Neural cell (in vitro differentiated cells): ENCODE results near the gene HS6ST2. TPM values are rescaled to one million over a fixed set of nuclear protein-coding genes. Genes with fewer than 3 reads are reported as not detected.
"Not testable (repeated sequence)": the region's sequence is repeated elsewhere in the genome, so short reads cannot be mapped to it uniquely, and the experiment has no call there.

Experiments
- H2AFZ ChIP-seq: fragments of 200-600, 300-800 bp; sonication (generic), shearing (Covaris generic); 2 replicates; pipeline ENCODE4 v1.6.0; 2014; ENCODE audit warnings: low read depth, mild to moderate bottlenecking, antibody characterized with exemption, low read length, moderate library complexity
- H3F3A ChIP-seq: fragments of 200-600 bp; shearing (Covaris generic); 2 replicates; pipeline ENCODE4 v1.6.1; 2016; ENCODE audit warnings: mild to moderate bottlenecking, moderate library complexity, mixed read lengths, antibody characterized with exemption, low read length; ENCODE audit not compliant: insufficient read depth, poor library complexity, severe bottlenecking
- H3K27ac ChIP-seq: fragments of 200-600, 300-800 bp; sonication (generic), shearing (Covaris generic); 2 replicates; pipeline ENCODE4 v1.5.1; 2014; ENCODE audit warnings: mild to moderate bottlenecking, low read length, moderate library complexity
- H3K27me3 ChIP-seq: fragments of 300-800, 200-600 bp; sonication (generic), shearing (Covaris generic); 2 replicates; pipeline ENCODE4 v1.6.0; 2014; ENCODE audit warnings: mild to moderate bottlenecking, low read depth, low read length, moderate library complexity; ENCODE audit not compliant: insufficient read depth
- H3K36me3 ChIP-seq: fragments of 300-800, 200-600 bp; sonication (generic), shearing (Covaris generic); 2 replicates; pipeline ENCODE4 v1.5.1; 2014; ENCODE audit warnings: mild to moderate bottlenecking, antibody characterized with exemption, low read length, moderate library complexity; ENCODE audit not compliant: insufficient read depth
- H3K4me2 ChIP-seq: fragments of 300-800, 200-600 bp; sonication (generic), shearing (Covaris generic); 2 replicates; pipeline ENCODE4 v1.6.0; 2014; ENCODE audit warnings: mild to moderate bottlenecking, low read length
- H3K4me3 ChIP-seq: fragments of 300-800, 200-600 bp; sonication (generic), shearing (Covaris generic); 2 replicates; pipeline ENCODE4 v1.5.1; 2014; ENCODE audit warnings: mild to moderate bottlenecking, low read length, moderate library complexity
- H3K79me2 ChIP-seq: fragments of 200-600 bp; shearing (Covaris generic); replicated peaks from 2 replicates; pipeline ENCODE4 v1.6.0; 2014; ENCODE audit warnings: mild to moderate bottlenecking, low read length, moderate library complexity; ENCODE audit not compliant: insufficient read depth
- H3K9ac ChIP-seq: fragments of 300-800, 200-600 bp; sonication (generic), shearing (Covaris generic); 2 replicates; pipeline ENCODE4 v1.6.1; 2016; ENCODE audit warnings: mild to moderate bottlenecking, low read length, mixed read lengths
- H3K9me2 ChIP-seq: fragments of 200-600 bp; shearing (Covaris generic); 2 replicates; pipeline ENCODE4 v1.6.1; 2016; ENCODE audit warnings: mild to moderate bottlenecking, low read length, mixed read lengths; ENCODE audit not compliant: insufficient read depth
- H3K9me3 ChIP-seq: fragments of 200-600, 300-800 bp; sonication (generic), shearing (Covaris generic); 2 replicates; pipeline ENCODE4 v1.6.1; 2016; ENCODE audit warnings: mild to moderate bottlenecking, mixed run types, low read length, moderate library complexity, mixed read lengths
- H4K20me1 ChIP-seq: fragments of 200-600 bp; shearing (Covaris generic); 2 replicates; pipeline ENCODE4 v1.6.1; 2016; ENCODE audit warnings: mild to moderate bottlenecking, mixed run types; ENCODE audit not compliant: insufficient read depth
- EP300 ChIP-seq: fragments of 450-650 bp; conservative IDR thresholded peaks from 2 replicates; pipeline ENCODE4 v1.6.1; 2014; ENCODE audit warnings: antibody characterized with exemption, mild to moderate bottlenecking, moderate library complexity; ENCODE audit not compliant: poor library complexity, severe bottlenecking
- EZH2 ChIP-seq: fragments of 200-600, 300-800 bp; shearing (Covaris generic), sonication (generic); IDR thresholded peaks from 2 replicates; pipeline ENCODE4 v1.6.1; 2014; ENCODE audit warnings: antibody characterized with exemption, low read length, borderline replicate concordance, mild to moderate bottlenecking; ENCODE audit not compliant: insufficient read depth, poor library complexity, severe bottlenecking
- MXI1 ChIP-seq: fragments of 450-650 bp; conservative IDR thresholded peaks from 2 replicates; pipeline ENCODE4 v1.6.1; 2014; ENCODE audit warnings: antibody characterized with exemption, mild to moderate bottlenecking; ENCODE audit not compliant: poor library complexity, severe bottlenecking
- POLR2AphosphoS5 ChIP-seq: IDR thresholded peaks from 2 replicates; pipeline ENCODE4 v1.6.1; 2012
- RAD21 ChIP-seq: fragments of 450-650 bp; conservative IDR thresholded peaks from 2 replicates; pipeline ENCODE4 v1.6.1; 2014; ENCODE audit warnings: antibody characterized with exemption, mild to moderate bottlenecking, moderate library complexity
- SMC3 ChIP-seq: fragments of 450-650 bp; conservative IDR thresholded peaks from 2 replicates; pipeline ENCODE4 v1.6.1; 2014; ENCODE audit warnings: antibody characterized with exemption, mild to moderate bottlenecking, moderate library complexity; ENCODE audit not compliant: poor library complexity
- TAF1 ChIP-seq: IDR thresholded peaks from 2 replicates; pipeline ENCODE4 v1.6.1; 2012; ENCODE audit warnings: low read depth
- polyA plus RNA-seq: library from polyadenylated mRNA; depleted of rRNA; stranded (reverse); fragments of >200 nt; gene quantifications from 2 replicates; pipeline ENCODE4 v1.2.3, GENCODE V29; 2014
- TF ChIP-seq, protein P1 (sequence below): fragments of 450-650 bp; IDR thresholded peaks from 2 replicates; pipeline ENCODE4 v1.5.1; 2014; ENCODE audit warnings: antibody characterized with exemption, mild to moderate bottlenecking, moderate library complexity; ENCODE audit not compliant: poor library complexity, severe bottlenecking
- TF ChIP-seq, protein P2 (sequence below): IDR thresholded peaks from 2 replicates; pipeline ENCODE4 v1.6.1; 2012; ENCODE audit warnings: borderline replicate concordance

The HS6ST2 gene
- polyA plus RNA-seq, 1 donor from 2014 or later: 43.0 TPM

DNA sequence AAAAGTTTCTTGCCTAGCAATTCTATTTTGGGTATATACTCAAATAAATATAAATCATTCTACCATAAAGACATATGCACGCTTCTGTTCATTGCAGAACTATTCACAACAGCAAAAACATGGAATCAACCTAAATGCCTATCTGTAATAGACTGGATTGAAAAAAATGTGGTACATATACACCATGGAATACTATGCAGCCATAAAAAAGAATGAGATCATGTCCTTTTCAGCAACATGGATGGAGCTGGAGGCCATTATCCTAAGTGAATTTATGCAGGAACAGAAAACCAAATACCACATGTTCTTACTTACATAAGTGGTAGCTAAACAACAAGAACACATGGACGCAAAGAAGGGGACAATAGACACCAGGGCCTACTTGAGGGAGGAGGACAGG is 21.6 kb upstream of the HS6ST2 start:
- H2AFZ ChIP-seq, H3K9me2 ChIP-seq, H3F3A ChIP-seq, H3K27ac ChIP-seq, H3K9ac ChIP-seq, H3K4me2 ChIP-seq, H3K4me3 ChIP-seq, H3K36me3 ChIP-seq, H3K27me3 ChIP-seq, H3K9me3 ChIP-seq, H3K79me2 ChIP-seq, H4K20me1 ChIP-seq: not testable (repeated sequence)

DNA sequence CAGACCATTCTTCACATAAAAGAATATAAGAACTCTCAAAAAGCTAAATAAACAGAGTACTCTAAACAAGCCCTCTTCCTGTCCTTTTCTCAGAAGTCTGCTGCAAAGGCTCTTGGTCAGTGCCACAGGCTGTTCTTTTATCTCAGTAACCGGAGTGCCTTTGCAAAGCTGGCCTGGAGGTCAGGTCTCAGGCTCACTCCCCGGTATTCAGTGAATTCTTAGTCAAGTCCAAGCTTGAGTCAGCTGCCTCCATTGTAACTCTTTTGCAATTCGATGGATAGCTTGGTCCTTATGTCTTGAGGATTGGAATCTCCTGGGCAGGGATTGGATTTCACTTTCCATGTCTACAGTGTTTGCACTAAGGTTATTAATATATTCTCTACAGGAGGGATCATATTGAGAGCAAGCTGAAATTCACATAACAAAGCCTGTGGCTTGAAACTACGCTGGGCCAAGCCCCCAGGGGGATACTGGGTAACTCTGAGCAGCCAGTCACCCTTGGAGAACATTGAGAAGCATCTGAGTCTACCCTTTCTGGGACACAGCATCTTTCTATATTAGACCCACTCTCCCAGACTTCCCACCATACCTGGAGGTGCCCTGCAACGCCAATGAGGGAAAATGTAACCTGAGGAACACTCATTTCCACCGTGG is 10.0 kb upstream of the HS6ST2 start:
- no peaks in the 10 kb centered on the region for H3F3A ChIP-seq
- H3K9ac ChIP-seq: no peak overlapping the region
- no peaks in the 10 kb centered on the region for H3K36me3 ChIP-seq
- no peaks in the 10 kb centered on the region for H3K9me3 ChIP-seq
- H3K27ac ChIP-seq: no peak overlapping the region
- no peak overlapping the region for H3K4me2 ChIP-seq
- no peak overlapping the region for H2AFZ ChIP-seq
- no peaks in the 10 kb centered on the region for H3K79me2 ChIP-seq
- no peaks in the 10 kb centered on the region for H3K9me2 ChIP-seq
- no peaks in the 10 kb centered on the region for H4K20me1 ChIP-seq
- no peaks in the 10 kb centered on the region for H3K27me3 ChIP-seq
- H3K4me3 ChIP-seq: no peak overlapping the region
- TF ChIP-seq MXI1 (no peak), RAD21 (no peak), EZH2 (no peak), TAF1 (no peak), EP300 (no peak), SMC3 (no peak), POLR2AphosphoS5 (no peak)
- TF ChIP-seq, protein P1, sequence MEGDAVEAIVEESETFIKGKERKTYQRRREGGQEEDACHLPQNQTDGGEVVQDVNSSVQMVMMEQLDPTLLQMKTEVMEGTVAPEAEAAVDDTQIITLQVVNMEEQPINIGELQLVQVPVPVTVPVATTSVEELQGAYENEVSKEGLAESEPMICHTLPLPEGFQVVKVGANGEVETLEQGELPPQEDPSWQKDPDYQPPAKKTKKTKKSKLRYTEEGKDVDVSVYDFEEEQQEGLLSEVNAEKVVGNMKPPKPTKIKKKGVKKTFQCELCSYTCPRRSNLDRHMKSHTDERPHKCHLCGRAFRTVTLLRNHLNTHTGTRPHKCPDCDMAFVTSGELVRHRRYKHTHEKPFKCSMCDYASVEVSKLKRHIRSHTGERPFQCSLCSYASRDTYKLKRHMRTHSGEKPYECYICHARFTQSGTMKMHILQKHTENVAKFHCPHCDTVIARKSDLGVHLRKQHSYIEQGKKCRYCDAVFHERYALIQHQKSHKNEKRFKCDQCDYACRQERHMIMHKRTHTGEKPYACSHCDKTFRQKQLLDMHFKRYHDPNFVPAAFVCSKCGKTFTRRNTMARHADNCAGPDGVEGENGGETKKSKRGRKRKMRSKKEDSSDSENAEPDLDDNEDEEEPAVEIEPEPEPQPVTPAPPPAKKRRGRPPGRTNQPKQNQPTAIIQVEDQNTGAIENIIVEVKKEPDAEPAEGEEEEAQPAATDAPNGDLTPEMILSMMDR: no peak
- TF ChIP-seq, protein P2, sequence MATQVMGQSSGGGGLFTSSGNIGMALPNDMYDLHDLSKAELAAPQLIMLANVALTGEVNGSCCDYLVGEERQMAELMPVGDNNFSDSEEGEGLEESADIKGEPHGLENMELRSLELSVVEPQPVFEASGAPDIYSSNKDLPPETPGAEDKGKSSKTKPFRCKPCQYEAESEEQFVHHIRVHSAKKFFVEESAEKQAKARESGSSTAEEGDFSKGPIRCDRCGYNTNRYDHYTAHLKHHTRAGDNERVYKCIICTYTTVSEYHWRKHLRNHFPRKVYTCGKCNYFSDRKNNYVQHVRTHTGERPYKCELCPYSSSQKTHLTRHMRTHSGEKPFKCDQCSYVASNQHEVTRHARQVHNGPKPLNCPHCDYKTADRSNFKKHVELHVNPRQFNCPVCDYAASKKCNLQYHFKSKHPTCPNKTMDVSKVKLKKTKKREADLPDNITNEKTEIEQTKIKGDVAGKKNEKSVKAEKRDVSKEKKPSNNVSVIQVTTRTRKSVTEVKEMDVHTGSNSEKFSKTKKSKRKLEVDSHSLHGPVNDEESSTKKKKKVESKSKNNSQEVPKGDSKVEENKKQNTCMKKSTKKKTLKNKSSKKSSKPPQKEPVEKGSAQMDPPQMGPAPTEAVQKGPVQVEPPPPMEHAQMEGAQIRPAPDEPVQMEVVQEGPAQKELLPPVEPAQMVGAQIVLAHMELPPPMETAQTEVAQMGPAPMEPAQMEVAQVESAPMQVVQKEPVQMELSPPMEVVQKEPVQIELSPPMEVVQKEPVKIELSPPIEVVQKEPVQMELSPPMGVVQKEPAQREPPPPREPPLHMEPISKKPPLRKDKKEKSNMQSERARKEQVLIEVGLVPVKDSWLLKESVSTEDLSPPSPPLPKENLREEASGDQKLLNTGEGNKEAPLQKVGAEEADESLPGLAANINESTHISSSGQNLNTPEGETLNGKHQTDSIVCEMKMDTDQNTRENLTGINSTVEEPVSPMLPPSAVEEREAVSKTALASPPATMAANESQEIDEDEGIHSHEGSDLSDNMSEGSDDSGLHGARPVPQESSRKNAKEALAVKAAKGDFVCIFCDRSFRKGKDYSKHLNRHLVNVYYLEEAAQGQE: no peak

DNA sequence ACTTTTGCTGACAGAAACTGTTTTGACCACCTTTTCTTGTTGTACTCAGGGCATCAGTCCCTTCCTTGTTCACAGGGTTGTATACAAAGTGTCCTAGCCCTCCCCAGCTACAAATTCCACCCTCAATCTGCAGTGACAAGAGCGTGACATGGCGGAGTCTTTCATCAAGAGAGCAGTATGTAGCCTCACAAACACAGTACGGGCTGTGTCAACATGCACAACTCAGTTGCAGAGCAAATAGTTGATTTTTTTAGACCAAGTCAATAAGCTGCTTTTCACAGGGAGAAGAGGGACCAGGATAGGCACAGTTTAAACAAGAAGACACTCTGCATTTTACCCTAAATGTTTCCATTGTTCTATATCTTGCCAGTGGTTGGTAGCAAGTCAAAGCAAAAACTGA is 8.6 kb upstream of the HS6ST2 start:
- Histone ChIP-seq H2AFZ (no peak overlapping the region), H3K9me2 (no peaks in the 10 kb centered on the region), H3F3A (no peaks in the 10 kb centered on the region), H3K4me3 (no peak overlapping the region), H3K79me2 (no peaks in the 10 kb centered on the region), H3K4me2 (no peak overlapping the region), H4K20me1 (no peaks in the 10 kb centered on the region), H3K9me3 (no peaks in the 10 kb centered on the region), H3K27me3 (no peaks in the 10 kb centered on the region), H3K36me3 (no peaks in the 10 kb centered on the region), H3K27ac (no peak overlapping the region), H3K9ac (no peak overlapping the region)
- TF ChIP-seq, protein P1: no peak
- TF ChIP-seq MXI1 (no peak), RAD21 (no peak), EP300 (no peak), SMC3 (no peak)
- TF ChIP-seq, protein P2: no peak
